Astrocyte (in vitro differentiated cells and primary cell): ENCODE data around the gene CLPX.

Source experiments
- EZH2 ChIP-seq: IDR thresholded peaks from 2 replicates; pipeline ENCODE4 v1.6.1; 2012; ENCODE audit warnings: mild to moderate bottlenecking, low read length, inconsistent platforms; ENCODE audit not compliant: insufficient read depth
- TF ChIP-seq, protein P1 (sequence below): IDR thresholded peaks from 2 replicates; pipeline ENCODE4 v1.5.1; 2011; ENCODE audit warnings: low read depth, mild to moderate bottlenecking, inconsistent platforms, low read length, moderate library complexity; ENCODE audit not compliant: insufficient read depth

DNA sequence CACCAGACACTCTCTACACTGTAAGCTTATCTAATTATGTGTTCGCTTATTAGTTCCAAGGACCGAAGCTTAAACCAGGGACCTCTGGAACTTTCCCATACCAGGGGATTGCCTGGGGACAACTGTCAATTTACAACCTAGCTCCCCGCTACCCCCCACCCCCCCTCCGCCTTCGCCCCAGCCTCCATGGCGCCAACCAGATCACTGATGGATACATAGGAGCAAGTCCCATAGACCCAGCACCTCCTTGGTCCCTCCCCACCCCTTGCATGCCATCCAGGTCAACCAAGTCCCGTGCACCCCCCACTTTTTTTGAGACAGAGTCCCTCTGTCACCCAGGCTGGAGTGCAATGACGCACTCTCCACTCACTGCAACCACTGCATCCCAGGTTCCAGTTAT, 50.6 kb downstream of the CLPX start:
- TF ChIP-seq, protein P1, sequence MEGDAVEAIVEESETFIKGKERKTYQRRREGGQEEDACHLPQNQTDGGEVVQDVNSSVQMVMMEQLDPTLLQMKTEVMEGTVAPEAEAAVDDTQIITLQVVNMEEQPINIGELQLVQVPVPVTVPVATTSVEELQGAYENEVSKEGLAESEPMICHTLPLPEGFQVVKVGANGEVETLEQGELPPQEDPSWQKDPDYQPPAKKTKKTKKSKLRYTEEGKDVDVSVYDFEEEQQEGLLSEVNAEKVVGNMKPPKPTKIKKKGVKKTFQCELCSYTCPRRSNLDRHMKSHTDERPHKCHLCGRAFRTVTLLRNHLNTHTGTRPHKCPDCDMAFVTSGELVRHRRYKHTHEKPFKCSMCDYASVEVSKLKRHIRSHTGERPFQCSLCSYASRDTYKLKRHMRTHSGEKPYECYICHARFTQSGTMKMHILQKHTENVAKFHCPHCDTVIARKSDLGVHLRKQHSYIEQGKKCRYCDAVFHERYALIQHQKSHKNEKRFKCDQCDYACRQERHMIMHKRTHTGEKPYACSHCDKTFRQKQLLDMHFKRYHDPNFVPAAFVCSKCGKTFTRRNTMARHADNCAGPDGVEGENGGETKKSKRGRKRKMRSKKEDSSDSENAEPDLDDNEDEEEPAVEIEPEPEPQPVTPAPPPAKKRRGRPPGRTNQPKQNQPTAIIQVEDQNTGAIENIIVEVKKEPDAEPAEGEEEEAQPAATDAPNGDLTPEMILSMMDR: no peak
- TF ChIP-seq EZH2: no peak
